ENCODE data around the gene MARCO.

GRCh38 chr2:119013671-119014070 is 71.7 kb downstream of the MARCO start:
- TF ChIP-seq TSHZ2 (CRISPR knock-in tag; IDR thresholded peaks at IDR 0.05) (no peak), ZNF70 (CRISPR knock-in tag; IDR thresholded peaks at IDR 0.05) (no peak), GLIS3 (CRISPR knock-in tag; IDR thresholded peaks at IDR 0.05) (no peak), ZC3H10 (CRISPR knock-in tag; IDR thresholded peaks at IDR 0.05) (no peak), ZFP3 (CRISPR knock-in tag; IDR thresholded peaks at IDR 0.05) (no peak), PATZ1 (CRISPR knock-in tag; IDR thresholded peaks at IDR 0.05; ENCODE audit: borderline replicate concordance) (no peak), PPARA (CRISPR knock-in tag; IDR thresholded peaks at IDR 0.05; ENCODE audit: borderline replicate concordance) (no peak), ZFP30 (CRISPR knock-in tag; IDR thresholded peaks at IDR 0.05) (no peak), POU6F1 (CRISPR knock-in tag; IDR thresholded peaks at IDR 0.05; ENCODE audit: borderline replicate concordance, low read depth) (no peak), TOX (CRISPR knock-in tag; IDR thresholded peaks at IDR 0.05; ENCODE audit: borderline replicate concordance) (no peak), TCF4 (CRISPR knock-in tag; IDR thresholded peaks at IDR 0.05; ENCODE audit: borderline replicate concordance) (no peak), OSR1 (CRISPR knock-in tag; IDR thresholded peaks at IDR 0.05) (no peak), CSRNP3 (CRISPR knock-in tag; IDR thresholded peaks at IDR 0.05) (no peak)

Measured in SK-N-SH treated with all-trans-retinoic acid at 6 μM for 48 hours (cell line).